Right lobe of liver (tissue), 4 donors: ENCODE measurements around the gene ERBB4.

Experiments used
- POLR2A ChIP-seq: fragments of 450-650 bp; IDR thresholded peaks from one replicate; pipeline ENCODE4 v1.6.1; 2017; ENCODE audit warnings: antibody characterized with exemption, mild to moderate bottlenecking
- TF ChIP-seq, protein P1 (sequence below), 4 donors: fragments of 200-600 bp in 3 of 4; fragments of 450-650 bp in 1 of 4; IDR thresholded peaks; one replicate each; pipeline versions ENCODE4 v1.5.1 to v1.8.0; 2016 to 2022; ENCODE audit warnings: antibody characterized with exemption in 4 of 4, mild to moderate bottlenecking in 2 of 4
- donor health status: DM: no; HTN: no; CAD: no.
- donor health status: DM: no; HTN: no; CAD: no.
- donor health status: DM: no; HTN: yes; CAD: no.

DNA sequence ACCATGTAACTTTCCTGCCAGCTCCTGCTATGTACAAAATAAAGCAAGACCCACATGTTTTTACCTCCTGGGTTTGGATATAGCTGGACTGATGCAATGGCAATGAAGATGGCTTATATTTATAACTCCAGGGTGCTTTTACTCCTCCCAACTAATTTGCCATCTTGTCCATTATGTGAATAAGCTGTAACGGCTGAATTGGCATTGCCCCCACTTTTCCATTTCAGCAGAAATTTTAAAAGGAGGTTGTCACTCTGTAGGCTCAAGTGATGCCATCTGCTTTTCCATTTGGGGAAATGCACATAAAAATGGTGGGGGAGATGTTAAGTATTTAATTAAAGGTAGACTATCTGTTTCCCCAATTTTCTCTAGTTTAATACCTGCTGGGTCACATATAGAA lies 345.5 kb downstream of the ERBB4 start:
- no peak for TF ChIP-seq POLR2A
- TF ChIP-seq, protein P1, sequence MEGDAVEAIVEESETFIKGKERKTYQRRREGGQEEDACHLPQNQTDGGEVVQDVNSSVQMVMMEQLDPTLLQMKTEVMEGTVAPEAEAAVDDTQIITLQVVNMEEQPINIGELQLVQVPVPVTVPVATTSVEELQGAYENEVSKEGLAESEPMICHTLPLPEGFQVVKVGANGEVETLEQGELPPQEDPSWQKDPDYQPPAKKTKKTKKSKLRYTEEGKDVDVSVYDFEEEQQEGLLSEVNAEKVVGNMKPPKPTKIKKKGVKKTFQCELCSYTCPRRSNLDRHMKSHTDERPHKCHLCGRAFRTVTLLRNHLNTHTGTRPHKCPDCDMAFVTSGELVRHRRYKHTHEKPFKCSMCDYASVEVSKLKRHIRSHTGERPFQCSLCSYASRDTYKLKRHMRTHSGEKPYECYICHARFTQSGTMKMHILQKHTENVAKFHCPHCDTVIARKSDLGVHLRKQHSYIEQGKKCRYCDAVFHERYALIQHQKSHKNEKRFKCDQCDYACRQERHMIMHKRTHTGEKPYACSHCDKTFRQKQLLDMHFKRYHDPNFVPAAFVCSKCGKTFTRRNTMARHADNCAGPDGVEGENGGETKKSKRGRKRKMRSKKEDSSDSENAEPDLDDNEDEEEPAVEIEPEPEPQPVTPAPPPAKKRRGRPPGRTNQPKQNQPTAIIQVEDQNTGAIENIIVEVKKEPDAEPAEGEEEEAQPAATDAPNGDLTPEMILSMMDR (IDR thresholded peaks at IDR 0.05), result no peak
